ENCODE measurements around the gene UAP1L1.

DNA sequence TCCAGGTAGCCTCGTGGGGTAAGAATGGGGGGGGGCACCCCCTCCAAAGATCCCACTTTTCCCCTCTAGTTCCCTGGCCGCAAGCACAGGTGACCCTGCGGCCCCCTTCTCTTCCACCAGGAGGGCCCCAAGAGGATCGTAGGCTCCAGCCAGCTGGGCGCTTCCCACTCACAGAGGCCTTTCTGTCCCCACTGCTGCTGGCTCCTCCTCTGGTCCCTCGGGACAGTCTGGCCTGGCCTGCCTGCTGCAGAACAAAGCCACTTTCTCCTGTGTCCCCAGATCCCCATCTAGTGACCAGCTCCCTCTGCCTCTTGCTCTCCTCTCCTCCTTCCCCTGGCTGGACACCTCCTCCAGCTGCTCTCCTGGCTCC is 6.4 kb upstream of the UAP1L1 start:
- TF ChIP-seq, protein P1, sequence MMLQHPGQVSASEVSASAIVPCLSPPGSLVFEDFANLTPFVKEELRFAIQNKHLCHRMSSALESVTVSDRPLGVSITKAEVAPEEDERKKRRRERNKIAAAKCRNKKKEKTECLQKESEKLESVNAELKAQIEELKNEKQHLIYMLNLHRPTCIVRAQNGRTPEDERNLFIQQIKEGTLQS (IDR thresholded peaks at IDR 0.05) = no peak
- no peak for TF ChIP-seq YY1 (IDR thresholded peaks at IDR 0.05)
- no peak for TF ChIP-seq TAF1 (conservative IDR thresholded peaks at IDR 0.05)
- TF ChIP-seq, protein P2, sequence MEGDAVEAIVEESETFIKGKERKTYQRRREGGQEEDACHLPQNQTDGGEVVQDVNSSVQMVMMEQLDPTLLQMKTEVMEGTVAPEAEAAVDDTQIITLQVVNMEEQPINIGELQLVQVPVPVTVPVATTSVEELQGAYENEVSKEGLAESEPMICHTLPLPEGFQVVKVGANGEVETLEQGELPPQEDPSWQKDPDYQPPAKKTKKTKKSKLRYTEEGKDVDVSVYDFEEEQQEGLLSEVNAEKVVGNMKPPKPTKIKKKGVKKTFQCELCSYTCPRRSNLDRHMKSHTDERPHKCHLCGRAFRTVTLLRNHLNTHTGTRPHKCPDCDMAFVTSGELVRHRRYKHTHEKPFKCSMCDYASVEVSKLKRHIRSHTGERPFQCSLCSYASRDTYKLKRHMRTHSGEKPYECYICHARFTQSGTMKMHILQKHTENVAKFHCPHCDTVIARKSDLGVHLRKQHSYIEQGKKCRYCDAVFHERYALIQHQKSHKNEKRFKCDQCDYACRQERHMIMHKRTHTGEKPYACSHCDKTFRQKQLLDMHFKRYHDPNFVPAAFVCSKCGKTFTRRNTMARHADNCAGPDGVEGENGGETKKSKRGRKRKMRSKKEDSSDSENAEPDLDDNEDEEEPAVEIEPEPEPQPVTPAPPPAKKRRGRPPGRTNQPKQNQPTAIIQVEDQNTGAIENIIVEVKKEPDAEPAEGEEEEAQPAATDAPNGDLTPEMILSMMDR (IDR thresholded peaks at IDR 0.05; ENCODE audit: low read depth, low read length, missing input control) = no peak
- TF ChIP-seq, protein P3, sequence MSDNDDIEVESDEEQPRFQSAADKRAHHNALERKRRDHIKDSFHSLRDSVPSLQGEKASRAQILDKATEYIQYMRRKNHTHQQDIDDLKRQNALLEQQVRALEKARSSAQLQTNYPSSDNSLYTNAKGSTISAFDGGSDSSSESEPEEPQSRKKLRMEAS (IDR thresholded peaks at IDR 0.05) = no peak
- no peak for TF ChIP-seq JUND (IDR thresholded peaks at IDR 0.05)
- no peak for TF ChIP-seq GABPA (IDR thresholded peaks at IDR 0.05 in 1 of 2, conservative IDR thresholded peaks at IDR 0.05 in 1 of 2)

All from liver (tissue), 3 donors.